Neural crest cell (in vitro differentiated cells): Measurements from ENCODE around the gene DIRAS3. TPM values are rescaled to one million over a fixed set of nuclear protein-coding genes. Genes with fewer than 3 reads are reported as not detected.
A peak's percentile ranks its signal among the peaks of the same experiment; 100 is the strongest.
"Not testable (repeated sequence)": the region's sequence is repeated elsewhere in the genome, so short reads cannot be mapped to it uniquely, and the experiment has no call there.

ENCODE experiments used
- DNase-seq: peaks from one replicate; pipeline ENCODE4 v3.0.0; 2021; ENCODE audit warnings: low read depth, mixed read lengths, low spot score
- H3K27ac Mint-ChIP-seq: one replicate; pipeline ENCODE4 v1.8.0; 2021; ENCODE audit warnings: mild to moderate bottlenecking, mixed read lengths; ENCODE audit not compliant: unreplicated experiment
- H3K27me3 Mint-ChIP-seq: 2 replicates; pipeline ENCODE4 v1.8.0; 2021; ENCODE audit warnings: low read depth, mild to moderate bottlenecking, mixed read lengths
- H3K36me3 Mint-ChIP-seq: 2 replicates; pipeline ENCODE4 v1.8.0; 2021; ENCODE audit warnings: low read depth, mild to moderate bottlenecking, mixed read lengths
- H3K4me1 Mint-ChIP-seq: 2 replicates; pipeline ENCODE4 v1.8.0; 2021; ENCODE audit warnings: mixed read lengths
- H3K4me3 Mint-ChIP-seq: one replicate; pipeline ENCODE4 v1.8.0; 2021; ENCODE audit warnings: mild to moderate bottlenecking, mixed read lengths
- H3K9me3 Mint-ChIP-seq: 2 replicates; pipeline ENCODE4 v1.8.0; 2021; ENCODE audit warnings: mixed read lengths
- CTCF ChIP-seq: fragments of 200-600 bp; sonication (generic); conservative IDR thresholded peaks from 2 replicates; pipeline ENCODE4 v1.5.0; 2021; ENCODE audit warnings: antibody characterized with exemption, mild to moderate bottlenecking
- total RNA-seq: library from RNA; stranded (reverse); gene quantifications from 2 replicates; pipeline ENCODE4 v1.2.1, GENCODE V29; 2021

The DIRAS3 gene
- total RNA-seq, 1 donor from 2014 or later, result 1.1 TPM

GRCh38 chr1:68081775-68082283, 31.4 kb upstream of the DIRAS3 start:
- Mint-ChIP-seq H3K4me3 (no peak overlapping the region), H3K27me3 (no peaks in the 10 kb centered on the region), H3K36me3 (no peaks in the 10 kb centered on the region), H3K4me1 (no peaks in the 10 kb centered on the region), H3K27ac (no peak overlapping the region), H3K9me3 (peaks cover 2% of the 10 kb centered on the region)
- no peak for DNase-seq
- TF ChIP-seq CTCF, result no peak

- Mint-ChIP-seq H3K4me1 (no peaks in the 10 kb centered on the region), H3K4me3 (no peak overlapping the region), H3K9me3 (peaks cover 10% of the 10 kb centered on the region), H3K27ac (no peak overlapping the region), H3K27me3 (no peaks in the 10 kb centered on the region), H3K36me3 (peaks cover 7% of the 10 kb centered on the region)
- no peak for TF ChIP-seq CTCF
- DNase-seq, result no peak
Observed at GRCh38 chr1:68078647-68079046, 28.2 kb upstream of the DIRAS3 start.

GRCh38 chr1:68074472-68074871, 24.0 kb upstream of the DIRAS3 start:
- DNase-seq, result no peak
- Mint-ChIP-seq H3K36me3 (peaks cover 13% of the 10 kb centered on the region), H3K27ac (no peak overlapping the region), H3K4me3 (no peak overlapping the region), H3K4me1 (no peaks in the 10 kb centered on the region), H3K9me3 (peaks cover 17% of the 10 kb centered on the region), H3K27me3 (no peaks in the 10 kb centered on the region)
- TF ChIP-seq CTCF, result no peak

GRCh38 chr1:68065766-68066165, 15.3 kb upstream of the DIRAS3 start:
- Mint-ChIP-seq H3K9me3 (peaks cover 13% of the 10 kb centered on the region), H3K27me3 (no peaks in the 10 kb centered on the region), H3K4me1 (no peaks in the 10 kb centered on the region), H3K4me3 (no peak overlapping the region), H3K36me3 (peaks cover 6% of the 10 kb centered on the region), H3K27ac (no peak overlapping the region)
- DNase-seq, result no peak
- no peak for TF ChIP-seq CTCF

- H3K36me3 Mint-ChIP-seq, DNase-seq, H3K4me3 Mint-ChIP-seq, H3K4me1 Mint-ChIP-seq, H3K27me3 Mint-ChIP-seq, H3K27ac Mint-ChIP-seq: not testable (repeated sequence)
- TF ChIP-seq CTCF, result peak; percentile 40
- peaks cover 15% of the 10 kb centered on the region for H3K9me3 Mint-ChIP-seq
Observed at GRCh38 chr1:68058053-68058452, 7.6 kb upstream of the DIRAS3 start.

GRCh38 chr1:68057564-68057963, 7.1 kb upstream of the DIRAS3 start:
- Mint-ChIP-seq H3K27me3 (peaks cover 1% of the 10 kb centered on the region), H3K36me3 (peaks cover 4% of the 10 kb centered on the region), H3K27ac (no peak overlapping the region), H3K4me3 (no peak overlapping the region), H3K9me3 (peaks cover 15% of the 10 kb centered on the region), H3K4me1 (no peaks in the 10 kb centered on the region)
- TF ChIP-seq CTCF, result no peak
- no peak for DNase-seq
